Adrenal gland (tissue), 12 donors: Measurements from ENCODE around the gene FAM110D. TPM values are rescaled to one million over a fixed set of nuclear protein-coding genes. Genes with fewer than 3 reads are reported as not detected.
A peak's percentile ranks its signal among the peaks of the same experiment; 100 is the strongest.

Experiments used
- DNase-seq, 7 donors: peaks; one replicate each; pipeline ENCODE4 v3.0.0-alpha.2; 2019 to 2020
- H3K27ac ChIP-seq, 5 donors: fragments of 200-600 bp; sonication (generic) in 4 of 5; 1 replicate in 3 of 5; 2 replicates in 2 of 5; pipeline versions ENCODE4 v1.5.1 to v1.8.0; 2016 to 2020; ENCODE audit warnings: mild to moderate bottlenecking in 1 of 5
- H3K27me3 ChIP-seq: fragments of 200-600 bp; 2 replicates; pipeline ENCODE4 v1.8.0; 2021
- H3K36me3 ChIP-seq, 2 donors: fragments of 200-600 bp; replicated peaks in 1 of 2; 1 replicate in 1 of 2; 2 replicates in 1 of 2; pipeline versions ENCODE4 v1.5.1 to v1.8.0; 2018 to 2022
- H3K4me1 ChIP-seq, 2 donors: fragments of 200-600 bp; replicated peaks in 1 of 2; 1 replicate in 1 of 2; 2 replicates in 1 of 2; pipeline versions ENCODE4 v1.5.1 to v1.8.0; 2018 to 2021
- H3K4me3 ChIP-seq, 4 donors: fragments of 200-600 bp; sonication (generic) in 3 of 4; one replicate each; pipeline ENCODE4 v1.5.1; 2016 to 2018
- H3K9me3 ChIP-seq, 3 donors: fragments of 200-600 bp; sonication (generic) in 1 of 3; replicated peaks in 1 of 3; 1 replicate in 2 of 3; 2 replicates in 1 of 3; pipeline versions ENCODE4 v1.5.1 to v1.8.0; 2016 to 2021
- CTCF ChIP-seq, 6 experiments: fragments of 450-650 bp in 4 of 6; fragments of 200-600 bp in 2 of 6; sonication (generic) in 1 of 6; IDR thresholded peaks; 1 replicate in 5 of 6; 2 replicates in 1 of 6; pipeline versions ENCODE4 v1.5.1 to v1.8.0; 2016 to 2021; ENCODE audit warnings: antibody characterized with exemption in 6 of 6, mild to moderate bottlenecking in 2 of 6, moderate library complexity in 1 of 6
- POLR2A ChIP-seq, 2 donors: fragments of 450-650 bp; IDR thresholded peaks; one replicate each; pipeline ENCODE4 v1.6.1; 2017; ENCODE audit warnings: antibody characterized with exemption in 2 of 2, mild to moderate bottlenecking in 2 of 2, moderate library complexity in 1 of 2
- WGBS, 4 donors: extraction: QIAGEN DNeasy Blood & Tissue Kit in 2 of 4; methylation state at CpG; one replicate each; pipeline versions ENCODE4 v1.1.5 to v1.1.7; 2013 to 2017; 5-methylcytosine and 5-hydroxymethylcytosine counted together
- intact Hi-C, 2 donors: fragments of 100-400 bp; cut with DNase I; formaldehyde crosslinking; loops; one replicate each; pipeline versions ENCODE4 v1.14.1 to v1.15.0; 2022 to 2023
- polyA plus RNA-seq, 3 donors: library from polyadenylated mRNA; stranded (reverse); fragments of 200-250 nt in 2 of 3; fragments of 350-450 nt in 1 of 3; fragmentation: Illumina TruSeq in 1 of 3; extraction: RNeasy Lipid Tissue Mini Kit (QIAGEN cat#74804) in 1 of 3; gene quantifications; one replicate each; pipeline ENCODE4 v1.2.3, GENCODE V29; 2013 to 2014
- total RNA-seq, 9 donors: library from RNA; depleted of rRNA in 4 of 9; stranded (reverse); fragments of >200 nt in 4 of 9; fragments of 120-200 nt in 1 of 9; fragmentation: NEBNext Ultra II Directional in 1 of 9; extraction: Animal tissue kit (Norgen Biotek cat#: 25700) in 1 of 9; gene quantifications; one replicate each; pipeline versions ENCODE4 v1.1.0 to v1.2.4, GENCODE V29; 2013 to 2023
- donor health status: healthy with polysubstance abuse.
- donor health status: Bipolar disorder and iron deficiency.
- donor health status: DM: yes; HTN: yes; CAD: no.
- donor health status: DM: no; HTN: no; CAD: no.
- donor health status: DM: no; HTN: no; CAD: no.
- donor health status: DM: yes; HTN: yes; CAD: no.

The FAM110D gene
- total and polyA plus RNA-seq, 12 donors: 0.46 to 6.2 (median 2.2) TPM

GRCh38 chr1:26119892-26120608, 38.8 kb upstream of the FAM110D start:
- Histone ChIP-seq H3K36me3 (peaks cover 0 to 32% of the 10 kb centered on the region in 2 donors), H3K27ac (no peak overlapping the region), H3K9me3 (no peaks in the 10 kb centered on the region), H3K27me3 (no peaks in the 10 kb centered on the region), H3K4me3 (no peak overlapping the region), H3K4me1 (peaks cover 0 to 15% of the 10 kb centered on the region in 2 donors)
- intact Hi-C loops: no loop called here
- no peak for TF ChIP-seq CTCF (IDR thresholded peaks at IDR 0.05)
- WGBS, 4 donors: 69 to 79% (median 75%) methylated on average over 9 of the region's 9 CpGs
- no peak for DNase-seq

DNA sequence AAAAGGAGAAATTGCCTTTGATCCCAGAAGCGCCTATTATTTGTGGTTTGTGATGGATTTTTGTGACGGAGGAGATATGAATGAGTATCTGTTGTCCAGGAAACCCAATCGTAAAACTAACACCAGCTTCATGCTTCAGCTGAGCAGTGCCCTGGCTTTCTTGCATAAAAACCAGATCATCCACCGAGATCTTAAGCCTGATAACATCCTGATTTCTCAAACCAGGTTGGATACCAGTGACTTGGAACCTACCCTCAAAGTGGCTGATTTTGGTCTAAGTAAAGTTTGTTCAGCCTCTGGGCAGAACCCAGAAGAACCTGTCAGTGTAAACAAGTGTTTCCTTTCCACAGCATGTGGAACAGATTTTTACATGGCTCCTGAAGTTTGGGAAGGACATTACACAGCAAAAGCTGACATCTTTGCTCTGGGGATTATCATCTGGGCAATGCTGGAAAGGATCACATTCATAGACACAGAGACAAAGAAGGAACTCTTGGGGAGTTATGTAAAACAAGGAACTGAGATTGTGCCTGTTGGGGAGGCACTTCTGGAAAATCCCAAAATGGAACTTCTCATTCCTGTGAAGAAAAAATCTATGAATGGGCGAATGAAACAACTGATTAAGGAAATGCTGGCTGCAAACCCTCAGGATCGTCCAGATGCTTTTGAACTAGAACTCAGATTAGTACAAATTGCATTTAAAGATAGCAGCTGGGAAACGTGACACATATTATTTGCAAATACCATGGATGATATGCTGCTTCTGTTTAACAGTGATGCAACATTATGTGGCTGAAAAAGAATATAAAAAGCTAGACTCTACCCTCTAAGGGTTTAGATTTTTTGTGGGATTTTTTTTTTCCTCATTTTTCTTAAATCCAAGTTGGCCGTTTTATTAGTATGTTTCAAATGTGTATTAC, 36.8 kb upstream of the FAM110D start:
- DNase-seq: no peak
- TF ChIP-seq POLR2A (IDR thresholded peaks at IDR 0.05) (no peak), CTCF (IDR thresholded peaks at IDR 0.05) (no peak)
- H3K9me3 ChIP-seq: no peaks in the 10 kb centered on the region
- H3K4me1 ChIP-seq: peaks cover 0 to 20% of the 10 kb centered on the region in 2 donors
- peaks cover 0 to 19% of the 10 kb centered on the region in 2 donors for H3K36me3 ChIP-seq
- WGBS, 4 donors: 66 to 79% (median 73%) methylated on average over 8 of the region's 8 CpGs
- no peak overlapping the region for H3K4me3 ChIP-seq
- H3K27ac ChIP-seq: peak overlapping the region in 1 of 5 donors; percentile 3
- H3K27me3 ChIP-seq: no peaks in the 10 kb centered on the region
- intact Hi-C loops: no loop called here

DNA sequence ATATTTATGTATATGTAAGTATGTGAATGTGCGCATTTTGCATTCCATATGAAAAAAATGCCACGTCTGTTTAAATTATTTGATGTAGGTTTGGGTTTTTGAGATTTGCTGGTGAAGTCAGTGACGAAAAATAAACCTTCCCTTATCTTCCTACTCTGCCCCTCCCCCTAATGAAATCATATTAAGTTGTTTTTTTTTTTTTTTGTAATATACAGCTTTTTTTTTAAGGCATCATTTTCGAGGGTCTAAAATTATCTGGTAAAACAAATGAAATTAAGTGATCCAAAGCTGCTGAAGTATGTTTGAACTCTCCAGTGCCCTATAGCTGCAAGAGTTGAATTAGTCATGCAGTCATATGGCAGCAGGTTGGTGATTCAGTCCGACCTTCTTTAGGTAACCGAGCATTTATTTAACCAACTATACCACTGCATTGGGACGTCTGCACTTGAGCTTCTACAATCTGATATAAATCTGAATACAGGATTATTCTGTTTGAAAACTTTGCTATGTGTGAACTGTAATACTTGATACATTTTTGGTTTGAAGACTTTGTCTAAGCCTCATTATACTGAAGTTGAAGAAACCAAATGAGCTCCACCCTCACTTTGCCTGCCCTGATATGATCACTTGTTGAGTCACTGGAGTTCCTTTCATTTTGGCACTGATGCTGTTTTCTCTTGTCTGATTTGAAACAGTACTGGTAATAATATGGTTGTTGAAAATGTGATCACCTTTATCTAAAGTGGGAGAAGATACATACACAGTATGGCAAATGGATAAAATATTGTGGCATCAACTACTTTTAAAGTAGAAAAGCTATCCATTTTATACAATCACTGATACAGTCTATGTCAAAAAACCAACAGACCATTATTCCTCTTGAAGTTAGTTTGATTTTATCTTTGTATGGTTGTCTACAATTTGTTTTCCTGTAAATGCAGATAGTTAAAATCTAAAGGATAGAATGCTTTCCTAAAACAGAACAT, 35.6 kb upstream of the FAM110D start:
- H3K4me1 ChIP-seq: peaks cover 0 to 25% of the 10 kb centered on the region in 2 donors
- intact Hi-C loops: no loop called here
- peak overlapping the region in 2 of 5 donors; percentile 4 to 67 for H3K27ac ChIP-seq
- WGBS, 4 donors: 78 to 84% (median 80%) methylated on average over 7 of the region's 7 CpGs
- H3K36me3 ChIP-seq: peaks cover 0 to 9% of the 10 kb centered on the region in 2 donors
- no peak for TF ChIP-seq POLR2A (IDR thresholded peaks at IDR 0.05)
- TF ChIP-seq CTCF (IDR thresholded peaks at IDR 0.05): no peak
- H3K27me3 ChIP-seq: no peaks in the 10 kb centered on the region
- no peak overlapping the region for H3K4me3 ChIP-seq
- H3K9me3 ChIP-seq: no peaks in the 10 kb centered on the region
- DNase-seq: peak in 2 of 7 donors; percentile 18 to 20
